ENCODE results near the gene SEC24C.

GRCh38 chr10:73816917-73817729, 73.0 kb downstream of the SEC24C start:
- TF ChIP-seq BCL3 (IDR thresholded peaks at IDR 0.05) (no peak), POLR2A (IDR thresholded peaks at IDR 0.05; ENCODE audit: low read length) (no peak), CEBPB (IDR thresholded peaks at IDR 0.05) (no peak), JUN (IDR thresholded peaks at IDR 0.05) (no peak), REST (IDR thresholded peaks at IDR 0.05) (no peak), FOSL2 (IDR thresholded peaks at IDR 0.05) (no peak), FOSL2 (CRISPR knock-in tag; IDR thresholded peaks at IDR 0.05) (no peak), TP53 (CRISPR knock-in tag; IDR thresholded peaks at IDR 0.05) (no peak), CTCF (IDR thresholded peaks at IDR 0.05) (no peak), MYC (IDR thresholded peaks at IDR 0.05; ENCODE audit: borderline replicate concordance, low read length) (no peak), CHD4 (IDR thresholded peaks at IDR 0.05; ENCODE audit: borderline replicate concordance) (no peak), HDAC2 (IDR thresholded peaks at IDR 0.05) (no peak), USF2 (IDR thresholded peaks at IDR 0.05) (no peak), EP300 (IDR thresholded peaks at IDR 0.05) (no peak)
